WI38 (cell line): Measurements from ENCODE around the gene PPP1R37.

ENCODE experiments used
- H3K4me3 ChIP-seq: 2 replicates; pipeline ENCODE4 v1.5.1; 2011; ENCODE audit warnings: low read depth, mild to moderate bottlenecking, control low read depth, low read length
- CTCF ChIP-seq: IDR thresholded peaks from 2 replicates; pipeline ENCODE4 v1.5.1; 2012; ENCODE audit warnings: low read depth, mild to moderate bottlenecking, control low read depth, low read length

The PPP1R37 gene

GRCh38 chr19:45187421-45188100 lies 94.6 kb downstream of the PPP1R37 start:
- no peak overlapping the region for H3K4me3 ChIP-seq
- TF ChIP-seq CTCF: peak; percentile 25; the same call in 1 of the 2 replicates

- no peak overlapping the region for H3K4me3 ChIP-seq
- TF ChIP-seq CTCF: no peak
Measured at GRCh38 chr19:45189971-45190370, 97.0 kb downstream of the PPP1R37 start.

GRCh38 chr19:45191375-45191774 lies 98.4 kb downstream of the PPP1R37 start:
- TF ChIP-seq CTCF: no peak
- no peak overlapping the region for H3K4me3 ChIP-seq

GRCh38 chr19:45195764-45196163 lies 102.8 kb downstream of the PPP1R37 start:
- TF ChIP-seq CTCF: no peak
- H3K4me3 ChIP-seq: no peak overlapping the region
